AG09309 (cell line): ENCODE results near the gene PPM1H.
A peak's percentile ranks its signal among the peaks of the same experiment; 100 is the strongest.

Experiments used
- DNase-seq: peaks from one replicate; pipeline ENCODE4 v3.0.0-alpha.2; 2010; ENCODE audit warnings: low read depth
- H3K4me3 ChIP-seq: 2 replicates; pipeline ENCODE4 v1.5.1; 2011; ENCODE audit warnings: mild to moderate bottlenecking, low read depth, low read length, moderate library complexity; ENCODE audit not compliant: control insufficient read depth
- TF ChIP-seq, protein P1 (sequence below): IDR thresholded peaks from 2 replicates; pipeline ENCODE4 v1.5.1; 2011; ENCODE audit warnings: mild to moderate bottlenecking, low read depth, low read length, inconsistent platforms; ENCODE audit not compliant: insufficient read depth, control insufficient read depth; ENCODE audit errors: missing control alignments

The PPM1H gene

DNA sequence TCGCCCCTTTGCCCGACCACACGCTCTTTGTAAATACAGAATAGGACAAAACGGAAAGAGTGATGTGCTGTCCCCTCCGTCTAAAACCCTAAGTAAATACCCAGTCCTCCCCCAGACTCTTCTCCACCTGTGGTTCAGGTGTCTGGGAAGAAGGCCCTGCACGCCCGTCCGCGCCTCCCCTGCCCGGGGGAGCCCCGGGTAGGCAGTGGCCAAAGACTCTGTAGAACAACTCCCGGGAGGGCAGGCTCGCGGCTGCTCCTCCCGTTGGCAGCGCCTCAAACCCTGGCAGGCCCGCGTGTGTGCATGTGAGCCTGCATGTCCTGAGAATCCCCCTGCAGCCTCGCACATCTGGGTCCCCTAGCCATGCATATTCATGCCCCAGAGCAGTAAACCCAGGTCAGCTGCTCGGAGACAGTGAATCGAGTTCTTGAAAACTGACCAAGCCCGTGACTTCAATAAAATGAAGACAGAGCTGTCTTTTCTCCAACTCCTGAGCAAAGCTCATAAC lies 302.5 kb downstream of the PPM1H start:
- peak overlapping the region; percentile 56 for H3K4me3 ChIP-seq
- TF ChIP-seq, protein P1, sequence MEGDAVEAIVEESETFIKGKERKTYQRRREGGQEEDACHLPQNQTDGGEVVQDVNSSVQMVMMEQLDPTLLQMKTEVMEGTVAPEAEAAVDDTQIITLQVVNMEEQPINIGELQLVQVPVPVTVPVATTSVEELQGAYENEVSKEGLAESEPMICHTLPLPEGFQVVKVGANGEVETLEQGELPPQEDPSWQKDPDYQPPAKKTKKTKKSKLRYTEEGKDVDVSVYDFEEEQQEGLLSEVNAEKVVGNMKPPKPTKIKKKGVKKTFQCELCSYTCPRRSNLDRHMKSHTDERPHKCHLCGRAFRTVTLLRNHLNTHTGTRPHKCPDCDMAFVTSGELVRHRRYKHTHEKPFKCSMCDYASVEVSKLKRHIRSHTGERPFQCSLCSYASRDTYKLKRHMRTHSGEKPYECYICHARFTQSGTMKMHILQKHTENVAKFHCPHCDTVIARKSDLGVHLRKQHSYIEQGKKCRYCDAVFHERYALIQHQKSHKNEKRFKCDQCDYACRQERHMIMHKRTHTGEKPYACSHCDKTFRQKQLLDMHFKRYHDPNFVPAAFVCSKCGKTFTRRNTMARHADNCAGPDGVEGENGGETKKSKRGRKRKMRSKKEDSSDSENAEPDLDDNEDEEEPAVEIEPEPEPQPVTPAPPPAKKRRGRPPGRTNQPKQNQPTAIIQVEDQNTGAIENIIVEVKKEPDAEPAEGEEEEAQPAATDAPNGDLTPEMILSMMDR = no peak
- peak; percentile 37 for DNase-seq

DNA sequence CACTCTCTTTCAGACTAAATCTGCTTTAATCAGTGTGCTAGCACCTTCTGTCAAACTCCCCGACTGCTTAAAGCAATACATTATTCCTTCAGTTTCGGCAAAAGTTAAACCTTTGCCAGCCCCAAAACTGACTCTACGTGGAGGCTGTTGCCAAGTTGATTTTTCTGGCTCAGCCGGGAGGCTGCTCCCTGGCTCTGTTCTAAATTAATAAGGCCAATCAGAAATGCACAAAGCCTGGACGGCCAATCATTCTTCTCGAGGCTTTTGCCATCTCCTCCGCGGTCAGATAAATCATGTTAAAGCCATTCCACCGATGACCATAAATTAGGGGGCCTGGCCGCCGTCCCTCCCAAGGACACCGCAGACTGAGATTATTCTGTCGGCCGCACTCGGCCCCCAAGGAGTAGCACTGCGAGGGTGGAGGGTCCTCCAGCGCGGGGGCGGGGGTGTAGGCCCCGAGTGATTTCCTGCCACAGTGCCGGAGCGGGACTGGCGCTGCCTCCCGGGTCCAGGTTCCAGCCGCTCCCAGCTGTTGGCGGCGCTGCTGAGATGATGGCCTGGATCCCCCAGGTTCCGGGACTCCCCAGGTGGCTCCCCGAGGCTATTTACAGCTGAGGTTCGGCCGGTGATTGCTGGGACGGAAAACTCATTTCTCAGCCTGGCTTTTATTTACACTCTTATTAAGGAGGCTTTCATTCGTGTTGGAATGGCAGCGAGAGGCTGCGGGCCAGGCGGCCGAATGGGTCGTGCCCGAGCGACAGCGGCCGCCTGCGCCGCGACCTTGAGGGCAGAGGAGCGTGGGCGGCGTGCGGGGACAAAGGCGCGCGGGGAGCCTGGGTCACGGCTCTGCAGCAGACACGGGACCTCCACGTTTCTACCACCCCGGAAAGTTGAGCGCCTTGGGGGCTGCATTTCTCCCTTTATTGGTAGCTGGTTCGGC lies 303.2 kb downstream of the PPM1H start:
- peak overlapping the region; percentile 56 for H3K4me3 ChIP-seq
- DNase-seq = peak; percentile 79
- TF ChIP-seq, protein P1 = peak; percentile 56

GRCh38 chr12:62629971-62630739 lies 304.8 kb downstream of the PPM1H start:
- DNase-seq = no peak
- TF ChIP-seq, protein P1 = no peak
- no peak overlapping the region for H3K4me3 ChIP-seq

GRCh38 chr12:62629413-62629812 lies 305.5 kb downstream of the PPM1H start:
- H3K4me3 ChIP-seq = no peak overlapping the region
- TF ChIP-seq, protein P1 = no peak
- no peak for DNase-seq

GRCh38 chr12:62627181-62627580 lies 307.8 kb downstream of the PPM1H start:
- no peak for DNase-seq
- TF ChIP-seq, protein P1 = no peak
- H3K4me3 ChIP-seq = no peak overlapping the region

DNA sequence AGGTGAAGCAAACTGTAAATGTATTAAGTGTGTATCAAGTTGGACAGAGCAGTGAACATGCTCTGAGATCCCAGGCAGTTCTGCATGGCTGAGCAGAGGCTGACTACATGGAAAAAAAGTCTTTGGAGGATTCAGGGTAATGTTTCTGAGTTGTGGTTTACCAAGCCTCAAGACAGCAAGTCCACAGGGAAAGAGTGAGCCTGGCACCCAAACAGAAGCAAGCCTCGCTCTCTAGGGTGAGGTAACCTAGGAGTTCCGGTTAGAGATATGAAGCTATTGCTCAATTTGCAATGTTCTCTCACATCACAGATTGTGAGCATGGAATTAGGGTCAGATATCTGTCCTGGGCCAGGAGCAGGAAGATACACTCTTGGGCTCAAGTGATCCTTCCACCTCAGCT lies 309.7 kb downstream of the PPM1H start:
- no peak overlapping the region for H3K4me3 ChIP-seq
- no peak for DNase-seq
- TF ChIP-seq, protein P1 = no peak
